HG03521 (cell line): ENCODE measurements around the gene NXPH1.
A peak's percentile ranks its signal among the peaks of the same experiment; 100 is the strongest.

Source experiments
- ATAC-seq: cut with Tn5 transposase; IDR thresholded peaks from one replicate; pipeline ENCODE4 v1.9.1; 2021; ENCODE audit warnings: mild to moderate bottlenecking, moderate library complexity; ENCODE audit not compliant: unreplicated experiment

NXPH1 gene

DNA sequence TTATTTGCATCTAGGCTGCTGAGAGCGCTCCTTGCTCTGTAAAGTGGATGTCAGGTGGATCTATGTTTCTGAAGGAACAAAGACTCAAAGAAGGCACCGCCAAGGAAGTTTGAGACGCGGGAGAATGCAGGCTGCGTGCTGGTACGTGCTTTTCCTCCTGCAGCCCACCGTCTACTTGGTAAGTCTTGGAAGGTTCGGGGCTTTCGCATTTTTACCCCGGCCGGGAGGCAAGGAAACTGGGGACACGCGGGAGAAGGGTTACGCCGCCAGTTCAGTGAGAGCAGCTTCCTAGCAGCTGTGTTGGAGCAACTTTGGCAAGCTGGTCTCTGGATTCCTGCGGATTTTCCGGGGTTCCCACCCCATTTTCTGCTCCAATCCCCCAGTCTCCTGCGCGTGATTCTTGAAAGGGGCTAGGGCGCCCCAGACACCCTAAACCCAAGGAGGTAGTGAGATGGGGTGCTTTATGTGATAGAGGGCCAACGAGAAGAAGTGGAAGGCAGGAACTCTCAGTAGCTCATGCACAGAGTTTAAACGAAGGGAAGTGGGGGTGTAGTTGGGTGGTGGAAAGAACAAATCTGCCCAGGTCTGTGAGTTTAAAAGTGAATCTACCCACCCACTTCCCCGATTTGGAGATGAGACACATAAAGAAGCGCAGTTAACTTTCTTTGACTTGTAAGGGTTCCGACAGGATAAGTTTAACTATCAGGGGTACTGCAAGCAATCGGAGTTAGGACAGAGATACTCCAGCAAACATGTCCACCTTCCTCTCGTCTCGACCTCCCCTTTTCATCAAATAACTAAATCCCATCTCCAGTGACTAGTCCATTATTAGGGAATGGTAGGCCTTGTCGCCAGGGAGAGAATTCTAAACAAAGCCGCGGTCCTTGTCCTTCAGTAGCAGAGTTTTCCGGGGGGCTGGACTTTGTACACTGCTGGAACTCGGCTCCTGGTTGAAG, 2.5 kb downstream of the NXPH1 start:
- no peak for ATAC-seq

DNA sequence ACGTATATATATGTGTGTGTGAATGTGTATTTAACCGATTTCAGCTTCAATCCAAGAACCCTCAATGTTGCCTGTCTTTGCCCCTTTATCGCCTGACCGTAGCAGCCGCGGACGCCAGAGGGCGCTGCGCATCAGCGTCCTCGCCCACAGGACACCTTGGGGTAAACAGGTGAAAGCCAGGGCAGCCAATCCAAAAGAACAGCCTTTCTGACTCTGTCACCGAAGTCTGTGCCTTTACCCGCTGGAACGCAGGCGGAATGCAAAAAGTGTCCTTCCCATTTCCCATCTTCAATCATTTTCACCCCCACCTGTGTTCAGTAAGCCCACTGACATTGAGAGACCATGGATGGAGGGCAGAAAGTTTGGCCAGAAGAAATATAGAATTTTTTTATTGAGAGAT, 3.6 kb downstream of the NXPH1 start:
- ATAC-seq = peak; percentile 66

DNA sequence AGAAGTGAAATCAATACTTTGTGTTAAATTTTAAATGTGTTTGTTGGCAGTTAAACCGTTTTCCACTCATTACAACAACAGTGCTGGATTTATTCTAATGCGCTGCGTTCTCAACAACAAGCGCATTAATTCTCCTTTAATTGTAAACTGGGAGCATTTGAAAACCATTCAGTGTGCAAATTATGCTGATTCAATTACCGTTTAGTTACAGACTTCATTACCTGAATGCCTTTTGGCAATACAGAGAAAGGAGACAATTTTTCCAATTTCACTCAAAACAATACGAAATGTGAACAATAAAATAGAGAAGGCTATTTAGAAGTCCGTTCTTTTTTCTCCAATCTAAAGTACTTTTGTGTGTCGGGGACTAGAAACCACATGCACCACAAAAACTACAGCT, 4.2 kb downstream of the NXPH1 start:
- no peak for ATAC-seq

DNA sequence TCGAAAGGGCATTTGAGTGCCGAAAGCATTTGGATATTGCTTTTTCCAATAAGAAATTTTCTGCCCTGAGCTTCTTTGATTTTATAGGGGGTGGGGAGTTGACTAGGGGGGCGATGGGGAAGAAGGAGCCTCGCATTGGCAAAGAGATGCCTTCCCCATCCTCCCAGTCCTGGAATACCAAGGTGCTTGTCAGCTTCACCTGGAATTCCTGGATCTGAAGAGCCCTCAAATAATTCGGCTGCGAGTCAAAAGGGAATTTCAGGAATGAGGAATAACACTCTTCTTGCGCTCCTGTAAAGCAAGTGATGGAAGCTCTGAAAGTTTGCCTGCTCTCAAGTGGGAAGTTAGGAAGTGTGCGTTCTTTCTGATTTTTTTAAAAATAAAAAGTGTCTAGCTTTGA, 7.3 kb downstream of the NXPH1 start:
- no peak for ATAC-seq

DNA sequence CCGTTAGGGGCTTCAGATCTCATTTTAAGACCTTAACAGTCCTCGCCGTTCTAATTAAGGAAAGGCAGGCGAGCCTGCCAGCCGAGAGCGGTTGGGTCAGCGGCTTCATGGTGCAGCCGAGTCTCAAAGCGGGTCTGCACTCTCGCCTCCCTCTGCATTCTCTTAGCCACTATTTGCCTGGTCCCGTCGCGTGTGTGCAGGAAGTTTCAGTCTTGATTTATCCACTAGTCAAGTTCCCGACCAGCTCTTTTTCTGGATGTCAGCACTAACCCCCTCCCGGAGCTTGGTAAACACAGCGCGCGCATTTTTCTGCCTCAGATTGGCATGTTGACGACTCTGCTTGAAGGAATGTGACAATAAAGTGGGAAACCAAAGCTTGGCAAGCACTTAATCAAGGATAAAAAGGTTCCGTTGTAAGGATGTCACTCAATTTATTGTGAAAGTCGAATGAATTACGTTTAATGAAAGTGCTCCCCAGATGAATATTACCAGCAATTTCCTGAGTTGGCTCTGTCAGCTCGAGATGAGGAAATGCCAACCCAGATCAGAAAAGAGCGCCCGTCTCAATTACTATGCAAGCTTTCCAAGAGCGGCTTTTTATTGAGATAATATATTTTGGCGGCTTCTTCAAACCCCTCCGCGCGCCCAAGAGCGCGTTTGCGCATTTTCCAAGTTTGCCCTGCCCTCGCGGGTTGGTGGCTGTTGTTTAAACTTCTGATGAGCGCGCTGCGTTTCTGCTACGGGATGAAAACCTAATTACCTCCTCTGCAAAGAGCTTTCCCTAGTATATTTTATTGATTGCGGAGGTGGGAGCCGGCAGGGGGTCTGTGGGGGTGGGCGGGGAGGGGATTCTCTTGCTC, 7.9 kb downstream of the NXPH1 start:
- ATAC-seq = no peak

DNA sequence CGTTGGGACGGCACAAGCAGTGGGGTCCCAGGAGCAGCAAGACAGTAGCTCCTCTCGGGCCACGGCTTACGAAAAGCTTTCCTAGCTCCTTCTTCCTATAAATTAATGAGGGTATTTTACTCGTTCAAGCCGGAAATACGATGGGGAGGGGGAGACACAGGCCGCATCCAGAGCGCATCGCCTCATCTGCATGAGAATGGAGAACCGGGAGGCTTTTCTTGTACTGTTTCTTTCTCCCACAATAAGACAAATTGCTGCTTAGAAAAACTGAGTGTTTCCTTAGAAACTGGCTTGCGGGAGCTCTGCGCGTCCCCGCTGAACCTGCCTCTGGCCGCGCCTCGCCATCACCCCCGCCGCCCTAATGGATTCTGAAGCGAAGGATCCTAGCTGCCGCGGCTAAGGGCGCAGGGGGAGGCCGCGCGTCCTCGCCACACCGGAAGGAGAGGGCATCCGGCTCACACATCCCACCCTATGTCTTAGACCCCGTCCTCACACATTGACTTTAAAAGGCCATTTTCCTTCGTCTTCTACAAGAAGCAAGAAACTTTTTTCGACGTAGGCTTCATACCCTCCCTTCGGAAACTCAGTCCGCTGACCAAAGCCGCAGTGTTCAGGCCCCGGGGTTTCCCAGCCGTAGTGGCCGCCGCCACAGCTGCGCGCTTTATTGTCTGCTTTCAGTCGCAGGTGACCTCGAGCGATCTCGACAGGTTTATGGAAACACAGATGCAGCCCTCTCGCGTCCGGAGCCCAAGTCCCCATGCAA, 8.8 kb downstream of the NXPH1 start:
- peak; percentile 12 for ATAC-seq

DNA sequence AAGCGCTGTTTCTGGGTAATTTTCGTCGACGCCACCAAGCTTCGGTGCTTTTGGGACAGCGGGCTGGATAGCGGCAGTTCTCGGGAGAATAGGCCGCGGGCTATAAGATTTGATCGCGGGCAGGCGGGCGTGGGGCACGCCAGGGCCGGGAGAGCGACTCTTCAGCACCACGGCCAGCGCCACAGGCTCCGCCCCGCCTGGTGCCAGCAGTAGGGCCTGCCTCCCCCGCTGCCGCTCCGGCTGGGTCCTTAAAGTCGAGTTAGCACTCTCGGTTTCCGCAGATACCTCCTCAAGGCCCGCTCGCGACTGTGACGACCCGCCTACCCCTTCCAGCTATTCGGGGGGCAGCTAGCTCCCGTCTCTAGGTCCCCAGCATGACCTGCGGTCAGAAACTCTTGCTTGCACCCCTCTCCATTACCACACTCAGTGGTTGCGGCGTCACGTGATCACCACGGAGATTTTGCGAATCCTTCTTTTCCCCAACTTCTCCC, 9.4 kb downstream of the NXPH1 start:
- peak; percentile 92 for ATAC-seq

DNA sequence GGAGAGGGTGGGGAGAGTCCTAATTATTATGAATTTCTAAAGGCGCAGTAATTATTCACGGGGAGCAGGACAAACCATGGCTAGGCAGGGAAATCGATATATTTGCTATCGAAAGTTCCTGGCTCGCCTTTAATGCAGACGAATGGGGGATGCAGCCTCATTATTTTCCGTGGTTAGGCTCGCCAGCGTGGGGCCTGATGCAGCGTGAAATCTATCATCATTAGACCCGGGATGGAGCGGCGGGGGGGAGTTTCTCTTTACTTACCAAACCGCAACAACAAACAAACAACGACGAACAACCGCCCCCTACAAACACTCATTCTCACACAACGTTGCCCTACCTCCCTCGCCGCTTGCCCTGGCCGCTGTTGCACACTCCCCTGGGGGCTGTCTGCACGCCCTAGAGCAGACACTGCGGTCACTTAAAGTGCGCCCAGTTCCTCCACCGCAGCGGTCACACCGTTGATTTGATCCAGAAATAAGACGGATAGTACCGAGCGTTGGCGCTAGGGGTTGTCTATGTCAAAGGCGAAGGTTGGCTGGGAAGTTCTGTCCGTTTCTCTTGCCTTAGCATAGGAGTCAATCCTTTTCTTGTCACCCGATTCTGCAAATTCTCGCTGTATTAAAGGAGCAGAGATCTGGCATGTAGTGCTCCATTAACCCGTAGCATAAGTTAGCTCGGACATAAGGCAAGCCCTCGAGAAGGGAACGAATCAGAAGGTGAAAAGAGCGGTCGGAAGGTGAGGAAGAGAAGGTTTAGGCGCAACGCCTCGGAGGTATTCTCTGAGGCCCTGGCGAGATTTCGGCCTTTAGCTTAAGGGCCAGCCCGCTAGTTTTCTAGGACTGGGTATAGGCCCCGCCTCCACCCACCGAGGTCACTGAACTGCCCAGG, 10.4 kb downstream of the NXPH1 start:
- ATAC-seq = no peak

DNA sequence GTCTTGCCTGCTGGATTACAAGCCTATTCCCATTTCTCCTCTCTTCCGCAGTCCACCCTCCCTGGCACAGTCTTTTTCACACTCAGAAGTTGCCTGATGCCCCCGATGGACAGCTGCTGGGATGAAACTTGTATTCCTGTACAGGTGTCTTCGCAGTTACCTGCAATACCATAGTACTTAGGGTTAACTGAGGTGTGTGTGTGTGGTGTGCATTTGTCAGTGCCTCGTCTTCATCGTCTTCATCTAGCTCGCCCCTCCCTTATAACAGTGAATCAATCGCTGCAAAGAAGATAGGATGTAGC, 11.0 kb downstream of the NXPH1 start:
- ATAC-seq = no peak

DNA sequence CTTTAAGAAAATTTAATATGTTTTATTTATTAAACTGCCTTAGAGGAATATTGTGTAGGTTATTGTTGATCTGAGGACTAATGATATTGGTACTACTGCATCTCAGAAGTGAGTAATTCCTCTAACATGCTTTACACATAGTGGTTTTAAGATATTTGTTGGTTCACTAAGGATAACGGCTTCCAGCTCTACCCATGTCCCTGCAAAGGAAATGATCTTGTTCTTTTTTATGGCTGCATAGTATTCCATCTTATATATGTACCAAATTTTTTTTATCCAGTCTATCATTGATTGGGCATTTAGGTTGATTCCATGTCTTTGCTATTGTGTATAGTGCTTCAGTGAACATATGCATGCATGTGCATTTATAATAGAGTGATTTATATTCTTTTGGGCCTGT, 20.1 kb downstream of the NXPH1 start:
- ATAC-seq = no peak

DNA sequence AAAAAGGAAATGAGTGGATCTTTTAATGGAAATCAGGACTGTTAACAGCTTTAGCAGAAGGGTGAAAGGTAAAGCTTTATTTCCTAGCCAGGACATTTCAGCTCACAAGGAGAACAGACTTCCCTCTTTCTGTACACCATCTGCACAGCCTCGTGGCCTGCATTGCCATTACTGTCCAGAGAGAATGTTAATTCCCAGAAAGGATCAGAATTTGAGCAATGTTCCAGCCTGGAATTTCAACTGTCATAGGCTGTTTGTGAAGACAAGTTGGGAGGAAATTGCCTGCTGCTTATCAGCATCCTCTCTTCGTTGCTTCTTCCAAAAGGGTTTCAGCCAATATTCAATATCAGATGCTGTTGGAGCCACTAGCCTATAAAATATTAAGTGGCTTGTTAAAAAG, 22.0 kb downstream of the NXPH1 start:
- ATAC-seq = no peak

DNA sequence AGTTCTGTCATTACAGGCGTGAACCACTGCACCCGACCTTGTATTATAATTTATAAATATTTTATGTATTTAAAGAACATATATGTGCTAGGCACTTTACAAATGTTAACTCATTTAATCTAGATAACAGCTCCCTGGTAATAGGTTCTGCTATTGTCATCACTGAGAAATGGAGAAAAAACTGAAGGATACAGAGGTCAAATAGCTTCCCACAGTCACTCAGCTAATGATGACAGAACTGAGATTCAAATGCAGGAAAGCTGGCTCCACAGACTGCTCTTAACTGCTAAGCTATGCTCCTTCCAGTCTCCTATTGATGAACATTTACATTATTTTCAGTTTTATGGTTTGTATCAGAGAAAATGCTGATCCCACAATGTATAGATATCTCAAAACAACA, 28.9 kb downstream of the NXPH1 start:
- no peak for ATAC-seq

DNA sequence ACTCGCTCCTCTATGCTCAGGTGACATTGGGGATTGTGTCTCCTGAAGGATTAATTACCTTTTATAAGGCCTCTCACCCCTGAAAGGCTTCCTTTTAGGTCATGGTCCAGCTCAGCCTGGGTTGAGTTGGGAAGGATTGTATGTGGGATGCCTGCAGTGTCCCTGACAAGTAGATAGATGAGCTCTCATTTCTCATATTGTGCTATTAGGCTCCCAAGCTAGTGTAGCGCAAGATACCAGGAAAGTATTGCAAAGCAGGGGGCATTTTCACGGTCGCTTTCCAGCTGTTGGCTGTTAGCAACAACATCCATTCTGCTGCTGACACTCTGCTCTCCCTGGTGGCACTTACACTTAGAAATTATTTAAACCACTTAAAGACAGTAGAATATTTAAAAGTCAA, 31.9 kb downstream of the NXPH1 start:
- no peak for ATAC-seq

DNA sequence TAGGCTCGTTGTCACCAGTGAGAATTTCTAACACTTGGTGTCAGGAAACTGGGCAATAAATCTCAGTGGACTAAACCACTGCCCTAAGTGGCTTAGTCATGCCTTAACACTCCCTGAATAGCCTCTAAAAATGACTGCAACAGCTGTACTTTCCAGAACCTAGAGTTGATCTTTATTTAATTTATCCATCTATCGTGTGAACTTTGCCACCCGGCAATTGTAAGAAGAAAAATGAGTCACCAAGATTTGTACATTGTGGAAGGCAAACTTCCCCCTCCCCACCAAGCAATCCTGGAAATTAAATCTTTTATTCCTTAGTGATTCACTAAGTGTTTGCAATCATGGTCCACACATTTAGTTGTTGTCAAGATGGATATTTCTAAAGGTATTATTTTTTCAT, 47.1 kb downstream of the NXPH1 start:
- ATAC-seq = no peak

DNA sequence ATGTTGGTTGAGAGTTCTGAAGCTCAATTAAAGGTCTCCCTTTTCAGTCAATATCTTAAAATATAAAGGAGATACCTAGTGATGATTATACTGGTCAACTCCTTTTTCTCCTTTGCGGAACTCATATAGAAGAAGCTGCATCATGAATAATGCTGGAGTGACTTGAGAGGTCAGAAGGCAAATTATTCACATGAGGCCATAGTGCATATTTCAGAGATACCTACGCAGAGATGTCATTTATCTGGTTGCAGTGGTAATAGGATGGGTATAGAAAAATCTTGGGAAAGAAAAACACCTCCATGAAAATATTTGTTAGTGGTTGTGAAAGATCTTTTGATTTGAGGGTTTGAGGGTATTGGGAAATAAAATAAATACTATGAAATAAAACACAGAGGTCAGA, 47.7 kb downstream of the NXPH1 start:
- no peak for ATAC-seq

DNA sequence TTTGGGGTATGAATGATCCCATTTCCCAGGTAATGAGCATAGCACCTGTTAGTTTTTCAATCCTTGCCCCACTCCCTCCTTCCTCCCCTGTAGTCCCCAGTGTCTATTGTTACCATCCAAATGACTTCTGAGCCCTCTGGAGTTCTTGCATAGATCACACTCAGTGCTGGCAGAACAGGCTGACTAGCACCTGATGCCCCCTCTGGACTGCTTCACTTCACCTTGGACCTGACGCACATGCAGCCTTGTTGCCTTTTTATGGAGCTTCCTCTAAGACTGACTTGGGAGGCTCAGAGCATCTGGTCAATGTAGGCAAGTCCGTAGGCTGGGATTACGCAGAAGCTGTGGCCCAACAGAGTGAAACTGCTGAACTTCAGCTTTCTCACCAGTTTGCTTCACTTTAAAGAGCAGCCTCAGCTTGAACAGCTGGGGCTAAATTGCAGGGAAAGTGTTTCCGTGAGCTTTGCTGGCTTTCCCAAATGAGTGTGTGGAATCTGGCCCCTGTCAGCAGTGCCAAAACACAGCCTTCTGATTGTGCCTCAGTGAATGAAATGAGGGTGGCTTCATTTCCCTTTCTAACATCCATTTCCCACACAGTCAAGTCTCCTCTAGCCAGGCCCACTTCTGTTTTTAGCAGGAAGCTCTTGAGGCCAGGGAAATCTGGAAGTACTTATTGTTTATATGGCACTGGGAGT, 48.5 kb downstream of the NXPH1 start:
- ATAC-seq = no peak

DNA sequence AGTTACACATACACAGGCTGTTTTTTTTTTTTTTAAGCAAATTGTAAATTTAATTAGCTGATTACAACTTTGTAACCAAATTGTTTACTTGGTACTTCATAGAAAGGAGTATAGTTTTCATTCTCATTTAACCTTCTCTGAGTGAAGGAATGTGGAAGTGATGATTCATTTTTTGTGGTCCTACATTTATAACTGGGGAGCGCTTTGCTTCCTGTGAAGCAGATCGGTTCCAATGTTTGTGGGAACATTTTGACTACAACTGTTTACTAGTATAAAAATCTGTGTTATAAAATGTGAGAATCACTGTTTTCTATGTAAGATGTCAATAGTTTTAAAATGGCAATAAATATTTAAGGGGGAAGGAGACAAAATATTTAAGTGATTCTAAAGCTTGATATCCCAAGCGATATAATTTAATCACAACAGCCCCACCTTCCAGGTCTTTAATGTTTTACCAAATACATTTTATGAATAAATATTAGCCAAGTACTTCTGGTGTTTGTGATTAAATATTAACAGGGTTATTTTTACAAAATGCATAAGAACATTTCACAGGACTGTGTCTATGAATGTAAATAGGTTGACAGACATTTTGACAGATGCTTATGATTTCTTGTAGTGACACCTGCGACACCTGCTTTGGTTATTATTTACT, 57.1 kb downstream of the NXPH1 start:
- no peak for ATAC-seq

DNA sequence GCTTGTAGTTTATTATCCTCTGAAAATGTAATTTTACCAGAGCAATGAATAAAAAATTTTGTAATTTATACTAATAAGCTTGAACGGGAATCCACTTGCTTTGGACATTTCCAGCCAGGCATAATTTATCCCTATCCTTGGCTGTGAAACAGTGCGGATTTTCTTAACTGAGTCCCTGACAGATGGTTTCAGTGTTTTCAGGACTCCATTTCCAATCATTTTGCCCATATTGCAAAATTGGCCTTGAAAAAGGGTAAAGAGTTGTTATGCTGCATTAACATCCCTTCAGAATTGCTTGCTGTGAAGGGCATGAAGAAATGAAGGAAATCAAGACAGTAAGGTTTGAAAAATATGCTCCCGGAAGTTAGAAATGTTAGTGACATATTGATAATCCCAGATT, 57.7 kb downstream of the NXPH1 start:
- ATAC-seq = no peak
